Measurements from ENCODE around the gene PCNX2.

GRCh38 chr1:233086961-233087881, 208.3 kb downstream of the PCNX2 start:
- TF ChIP-seq POLR2AphosphoS5 (IDR thresholded peaks at IDR 0.05; ENCODE audit: insufficient read depth, low read depth, low read length) (no peak), POLR2A (IDR thresholded peaks at IDR 0.05; ENCODE audit: low read depth, low read length) (no peak), CTCF (IDR thresholded peaks at IDR 0.05; ENCODE audit: extremely low read depth in 1 of 2, insufficient read depth in 1 of 2, low read depth in 1 of 2, low read length in 2 of 2) (no peak), GATA2 (IDR thresholded peaks at IDR 0.05; ENCODE audit: insufficient read depth, insufficient read length, low read depth, low read length) (no peak)
